GM18505 (cell line): ENCODE results near the gene NUDT3.

Experiments used
- ATAC-seq: cut with Tn5 transposase; IDR thresholded peaks from one replicate; pipeline ENCODE4 v1.9.1; 2021; ENCODE audit not compliant: unreplicated experiment
- POLR2A ChIP-seq: IDR thresholded peaks from 4 replicates; pipeline ENCODE4 v1.6.1; 2011; ENCODE audit warnings: borderline replicate concordance; ENCODE audit not compliant: insufficient read depth, insufficient read length; ENCODE audit errors: extremely low read depth

NUDT3 gene

GRCh38 chr6:34352305-34352937 lies 40.0 kb downstream of the NUDT3 start:
- no peak for TF ChIP-seq POLR2A

GRCh38 chr6:34350934-34351217 lies 41.6 kb downstream of the NUDT3 start:
- TF ChIP-seq POLR2A: no peak
- ATAC-seq: no peak

More at GRCh38 chr6:34352305-34352937, 40.0 kb downstream of the NUDT3 start:
- ATAC-seq: no peak

GRCh38 chr6:34350137-34350933 lies 42.1 kb downstream of the NUDT3 start:
- no peak for ATAC-seq
- TF ChIP-seq POLR2A: no peak

GRCh38 chr6:34349211-34349610 lies 43.3 kb downstream of the NUDT3 start:
- TF ChIP-seq POLR2A: no peak

GRCh38 chr6:34347303-34347702 lies 45.2 kb downstream of the NUDT3 start:
- no peak for ATAC-seq
- no peak for TF ChIP-seq POLR2A

More at GRCh38 chr6:34349211-34349610, 43.3 kb downstream of the NUDT3 start:
- no peak for ATAC-seq

GRCh38 chr6:34346175-34347119 lies 46.0 kb downstream of the NUDT3 start:
- ATAC-seq: no peak
- TF ChIP-seq POLR2A: no peak

- ATAC-seq: no peak
- TF ChIP-seq POLR2A: no peak
Observed at GRCh38 chr6:34343806-34344205, 48.7 kb downstream of the NUDT3 start.

- no peak for ATAC-seq
- TF ChIP-seq POLR2A: no peak
Observed at GRCh38 chr6:34342247-34342646, 50.2 kb downstream of the NUDT3 start.

- TF ChIP-seq POLR2A: no peak
- no peak for ATAC-seq
Observed at GRCh38 chr6:34341481-34341971, 50.9 kb downstream of the NUDT3 start.

- no peak for TF ChIP-seq POLR2A
- no peak for ATAC-seq
Observed at GRCh38 chr6:34340906-34341480, 51.5 kb downstream of the NUDT3 start.

- ATAC-seq: no peak
- TF ChIP-seq POLR2A: no peak
Observed at GRCh38 chr6:34340394-34340793, 52.1 kb downstream of the NUDT3 start.

GRCh38 chr6:34339971-34340370 lies 52.5 kb downstream of the NUDT3 start:
- no peak for ATAC-seq
- TF ChIP-seq POLR2A: no peak

- no peak for TF ChIP-seq POLR2A
- no peak for ATAC-seq
Observed at GRCh38 chr6:34339432-34339831, 53.0 kb downstream of the NUDT3 start.
